Right ventricle myocardium superior (tissue), 1 donor: ENCODE results near the gene SHLD2. TPM values are rescaled to one million over a fixed set of nuclear protein-coding genes. Genes with fewer than 3 reads are reported as not detected.
"Not testable (repeated sequence)": the region's sequence is repeated elsewhere in the genome, so short reads cannot be mapped to it uniquely, and the experiment has no call there.

Source experiments
- ATAC-seq: fragments of 200-7000 bp; cut with Tn5 transposase; one replicate; pipeline ENCODE4 v1.9.1; 2020; ENCODE audit warnings: mild to moderate bottlenecking; ENCODE audit not compliant: poor library complexity
- DNase-seq: peaks from one replicate; pipeline ENCODE4 v3.0.0-alpha.2; 2020
- intact Hi-C: fragments of 100-400 bp; cut with DNase I; formaldehyde crosslinking; loops from one replicate; pipeline ENCODE4 v1.11.2; 2022
- long read RNA-seq: library from polyadenylated mRNA; unstranded; transcript quantifications from one replicate; pipeline ENCODE4 v2.0.0, GENCODE V29; 2021
- total RNA-seq: library from RNA; stranded (reverse); fragmentation: NEBNext Ultra II Directional; extraction: Animal tissue kit (Norgen Biotek cat#: 25700); gene quantifications from one replicate; pipeline ENCODE4 v1.2.1, GENCODE V29; 2021
- donor health status: DM: no; HTN: yes; CAD: no; lungs with severe emphysema.

Gene SHLD2
- total RNA-seq, result 9.6 TPM
- long read RNA-seq, partial matches to known transcripts, result 3 of 27 reads
- long read RNA-seq, other reads (novel, unspliced or antisense), result 17 of 27 reads

GRCh38 chr10:87094373-87095235 is at the start of gene SHLD2, which contains the start of gene GLUD1:
Gene SHLD2 (plus strand): TSS chr10:87095206. CDS start chr10:87151355, 56,149 bp downstream.
Gene GLUD1 (minus strand): TSS chr10:87094843. CDS start chr10:87094769, 74 bp downstream.
- peak; percentile 86 for ATAC-seq
- DNase-seq, result peak; percentile 95
- intact Hi-C loops, result no loop called here

GRCh38 chr10:87045434-87045938 is 49.5 kb upstream of the SHLD2 start:
- DNase-seq (no peak), ATAC-seq (no peak)
- intact Hi-C loops, result no loop called here

GRCh38 chr10:87053111-87053510 is 41.9 kb upstream of the SHLD2 start:
- ATAC-seq, result peak; percentile 90
- intact Hi-C loops, result no loop called here
- DNase-seq, result peak; percentile 59

- DNase-seq (no peak), ATAC-seq (peak; percentile 47)
- intact Hi-C loops, result no loop called here
Observed at GRCh38 chr10:87053577-87054181, 41.3 kb upstream of the SHLD2 start.

- DNase-seq (no peak), ATAC-seq (peak; percentile 41)
- intact Hi-C loops, result no loop called here
Observed at GRCh38 chr10:87054373-87055295, 40.4 kb upstream of the SHLD2 start.

- DNase-seq (no peak), ATAC-seq (no peak)
- intact Hi-C loops, result no loop called here
Observed at GRCh38 chr10:87058171-87058570, 36.8 kb upstream of the SHLD2 start.

- no peak for ATAC-seq
- intact Hi-C loops, result no loop called here
Observed at GRCh38 chr10:87059401-87059800, 35.6 kb upstream of the SHLD2 start.

GRCh38 chr10:87060280-87060928 is 34.6 kb upstream of the SHLD2 start:
- ATAC-seq, result no peak
- intact Hi-C loops, result no loop called here
- DNase-seq, result no peak

More at GRCh38 chr10:87059401-87059800, 35.6 kb upstream of the SHLD2 start:
- no peak for DNase-seq

GRCh38 chr10:87064651-87065050 is 30.4 kb upstream of the SHLD2 start:
- no peak for ATAC-seq
- intact Hi-C loops, result no loop called here
- DNase-seq, result no peak

GRCh38 chr10:87066178-87066577 is 28.8 kb upstream of the SHLD2 start:
- intact Hi-C loops, result no loop called here
- ATAC-seq, result no peak
- no peak for DNase-seq

GRCh38 chr10:87066865-87067264 is 28.1 kb upstream of the SHLD2 start:
- intact Hi-C loops, result no loop called here
- no peak for DNase-seq
- ATAC-seq, result no peak

GRCh38 chr10:87068281-87068680 is 26.7 kb upstream of the SHLD2 start:
- ATAC-seq (no peak), DNase-seq (no peak)
- intact Hi-C loops, result no loop called here

- DNase-seq (no peak), ATAC-seq (no peak)
- intact Hi-C loops, result no loop called here
Observed at GRCh38 chr10:87072449-87072848, 22.6 kb upstream of the SHLD2 start.

GRCh38 chr10:87076421-87076820 is 18.6 kb upstream of the SHLD2 start:
- intact Hi-C loops, ATAC-seq: not testable (repeated sequence)

GRCh38 chr10:87079106-87079836 is 15.7 kb upstream of the SHLD2 start:
- DNase-seq (no peak), ATAC-seq (no peak)
- intact Hi-C loops, result no loop called here

More at GRCh38 chr10:87076421-87076820, 18.6 kb upstream of the SHLD2 start:
- not testable (repeated sequence) for DNase-seq

- DNase-seq, intact Hi-C loops, ATAC-seq: not testable (repeated sequence)
Observed at GRCh38 chr10:87080621-87081020, 14.4 kb upstream of the SHLD2 start.

- DNase-seq, intact Hi-C loops, ATAC-seq: not testable (repeated sequence)
Observed at GRCh38 chr10:87081574-87081973, 13.4 kb upstream of the SHLD2 start.
